NCI-H2196 (cell line): ENCODE results near the gene CDCA3.
"Not testable (repeated sequence)": the region's sequence is repeated elsewhere in the genome, so short reads cannot be mapped to it uniquely, and the experiment has no call there.

Experiments
- DNase-seq: peaks from one replicate; lab custom pipeline; 2025; ENCODE audit not compliant: unreplicated experiment; lab: John Stamatoyannopoulos, UW

CDCA3 gene

GRCh38 chr12:6873094-6874014 is 22.3 kb upstream of the CDCA3 start, which contains the start of gene SPSB2:
Gene SPSB2, minus strand, starts transcription at chr12:6873303. Its CDS starts 402 bp downstream, at chr12:6872901.
- peak; percentile 88 for DNase-seq

GRCh38 chr12:6872073-6873048 is 21.3 kb upstream of the CDCA3 start:
- peak; percentile 57 for DNase-seq

- no peak for DNase-seq
Observed at GRCh38 chr12:6871052-6871957, 20.2 kb upstream of the CDCA3 start.

DNA sequence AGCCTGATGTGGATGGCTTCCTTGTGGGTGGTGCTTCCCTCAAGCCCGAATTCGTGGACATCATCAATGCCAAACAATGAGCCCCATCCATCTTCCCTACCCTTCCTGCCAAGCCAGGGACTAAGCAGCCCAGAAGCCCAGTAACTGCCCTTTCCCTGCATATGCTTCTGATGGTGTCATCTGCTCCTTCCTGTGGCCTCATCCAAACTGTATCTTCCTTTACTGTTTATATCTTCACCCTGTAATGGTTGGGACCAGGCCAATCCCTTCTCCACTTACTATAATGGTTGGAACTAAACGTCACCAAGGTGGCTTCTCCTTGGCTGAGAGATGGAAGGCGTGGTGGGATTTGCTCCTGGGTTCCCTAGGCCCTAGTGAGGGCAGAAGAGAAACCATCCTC is 19.2 kb upstream of the CDCA3 start:
- not testable (repeated sequence) for DNase-seq

DNA sequence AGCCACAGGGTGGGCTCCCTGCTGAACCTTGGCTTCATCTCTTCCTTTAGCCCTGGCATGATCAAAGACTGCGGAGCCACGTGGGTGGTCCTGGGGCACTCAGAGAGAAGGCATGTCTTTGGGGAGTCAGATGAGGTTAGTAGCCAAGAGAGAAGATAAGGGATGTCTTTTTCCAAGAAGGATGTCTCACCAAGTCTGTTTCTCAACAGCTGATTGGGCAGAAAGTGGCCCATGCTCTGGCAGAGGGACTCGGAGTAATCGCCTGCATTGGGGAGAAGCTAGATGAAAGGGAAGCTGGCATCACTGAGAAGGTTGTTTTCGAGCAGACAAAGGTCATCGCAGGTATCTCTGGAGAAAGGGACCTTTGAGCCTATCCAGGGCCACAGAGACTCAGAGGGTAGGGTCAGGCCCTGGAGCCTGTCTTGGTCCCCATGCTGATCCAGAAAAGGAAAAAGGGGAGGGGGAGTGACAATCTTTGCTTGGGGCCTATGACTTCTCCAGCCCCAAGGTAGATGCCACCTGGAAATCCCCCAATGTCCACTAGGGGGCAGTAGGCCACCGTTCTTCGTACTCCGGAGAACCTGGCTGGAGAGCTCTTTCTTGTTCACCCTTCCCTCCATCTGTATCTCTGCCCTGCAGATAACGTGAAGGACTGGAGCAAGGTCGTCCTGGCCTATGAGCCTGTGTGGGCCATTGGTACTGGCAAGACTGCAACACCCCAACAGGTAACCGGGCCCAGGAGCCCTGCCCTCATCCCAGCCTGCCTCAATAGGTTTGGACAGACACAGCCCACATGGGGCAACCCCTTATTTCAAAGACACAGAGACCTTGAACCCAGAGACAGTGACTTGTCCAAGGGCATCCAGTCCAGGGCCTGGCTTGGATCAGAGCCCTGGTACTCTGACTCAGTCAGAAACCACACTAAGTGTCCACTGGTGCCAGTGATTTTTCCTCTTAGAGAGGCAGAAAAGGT is 18.2 kb upstream of the CDCA3 start:
- peak; percentile 69 for DNase-seq

- DNase-seq: no peak
Observed at GRCh38 chr12:6868211-6869048, 17.3 kb upstream of the CDCA3 start.

- DNase-seq: peak; percentile 45
Observed at GRCh38 chr12:6867413-6868210, 16.5 kb upstream of the CDCA3 start, which contains the start of gene TPI1. Gene TPI1, plus strand, starts transcription at chr12:6867531. Its CDS starts 36 bp downstream, at chr12:6867567.

DNA sequence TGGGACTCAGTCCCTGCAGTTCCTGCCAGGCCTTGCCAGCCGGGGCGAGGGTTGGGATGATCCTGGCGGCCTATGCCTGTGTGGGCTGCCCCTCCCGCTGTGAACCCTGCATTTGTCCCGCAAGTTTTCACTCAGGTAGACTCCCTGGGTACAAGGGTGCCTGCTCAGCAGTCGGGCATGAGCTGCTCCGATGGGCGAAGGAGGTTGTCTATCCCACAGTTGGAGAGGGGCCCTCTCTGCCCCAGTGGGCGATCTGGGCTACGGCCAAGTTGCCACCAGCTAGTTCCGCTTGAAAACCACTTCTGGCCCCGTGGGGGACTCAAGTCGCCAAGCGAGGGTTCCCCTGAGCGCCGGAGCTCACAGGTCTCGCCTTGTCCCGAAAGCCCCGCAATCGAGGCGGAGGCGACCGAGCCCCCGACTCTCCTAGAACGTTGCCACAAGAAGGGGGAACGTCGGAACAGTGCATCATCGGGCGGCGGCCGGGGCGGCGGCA is 15.9 kb upstream of the CDCA3 start:
- no peak for DNase-seq

DNA sequence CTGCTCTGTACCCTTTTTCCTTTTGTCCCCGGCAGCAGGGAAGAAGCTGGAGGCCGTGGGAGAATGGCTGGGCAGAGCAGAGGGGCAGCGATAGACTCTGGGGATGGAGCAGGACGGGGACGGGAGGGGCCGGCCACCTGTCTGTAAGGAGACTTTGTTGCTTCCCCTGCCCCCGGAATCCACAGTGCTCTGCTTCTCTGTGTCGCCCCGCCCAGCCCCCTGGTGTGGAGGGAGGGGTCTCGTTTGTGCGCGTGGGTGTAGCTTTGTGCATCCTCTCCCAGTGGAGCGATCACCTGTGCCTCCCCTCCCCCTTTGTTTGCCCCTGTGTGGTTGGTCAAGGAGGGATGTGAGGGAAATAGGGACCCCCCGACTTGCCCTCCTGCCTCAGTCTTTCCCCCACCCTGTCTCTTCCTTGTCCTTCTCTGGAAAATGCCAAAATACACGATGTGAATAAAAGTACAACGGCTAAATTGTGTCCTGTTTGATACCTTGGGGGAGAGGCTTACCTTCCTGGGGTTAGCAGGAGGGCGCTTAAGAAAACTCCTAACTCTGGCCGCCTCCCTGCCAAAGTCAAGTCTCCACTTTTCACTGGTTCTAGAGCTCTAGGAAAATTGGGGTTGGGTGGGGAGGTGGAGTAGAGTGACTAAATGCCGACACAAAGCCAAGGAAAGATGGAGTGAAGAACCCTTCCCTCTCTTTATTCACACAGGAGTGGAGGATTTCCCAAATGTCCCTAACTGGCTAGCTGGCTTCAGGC is 15.3 kb upstream of the CDCA3 start:
- DNase-seq: no peak

- not testable (repeated sequence) for DNase-seq
Observed at GRCh38 chr12:6865307-6865706, 14.2 kb upstream of the CDCA3 start.

DNA sequence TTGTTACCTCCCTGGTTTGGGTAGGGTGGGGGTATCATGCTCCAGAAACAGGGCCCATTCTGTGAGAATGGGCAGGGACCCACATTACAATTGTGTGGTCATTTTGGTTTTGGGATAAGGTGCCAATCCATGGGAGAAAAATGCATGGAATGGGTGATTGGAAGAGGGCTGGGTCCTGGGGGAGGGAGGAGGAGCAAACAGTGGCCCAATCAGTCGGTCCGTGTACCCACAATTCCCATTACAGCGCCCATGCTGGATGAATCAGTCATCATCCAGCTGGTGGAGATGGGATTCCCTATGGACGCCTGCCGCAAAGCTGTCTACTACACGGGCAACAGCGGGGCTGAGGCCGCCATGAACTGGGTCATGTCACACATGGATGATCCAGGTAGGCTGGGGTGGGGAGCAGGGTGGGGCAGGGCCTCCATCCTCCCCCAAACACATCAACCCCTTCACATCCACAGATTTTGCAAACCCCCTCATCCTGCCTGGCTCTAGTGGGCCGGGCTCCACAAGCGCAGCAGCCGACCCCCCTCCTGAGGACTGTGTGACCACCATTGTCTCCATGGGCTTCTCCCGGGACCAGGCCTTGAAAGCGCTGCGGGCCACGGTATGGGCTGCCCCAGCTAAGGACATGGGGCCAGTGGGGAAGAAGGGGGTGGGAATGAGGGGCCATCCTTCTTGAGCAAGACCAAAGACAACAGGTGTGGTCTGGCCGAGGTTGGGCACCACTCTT is 12.7 kb upstream of the CDCA3 start:
- DNase-seq: no peak

- no peak for DNase-seq
Observed at GRCh38 chr12:6863033-6863432, 11.9 kb upstream of the CDCA3 start.

GRCh38 chr12:6861391-6861790 is 10.3 kb upstream of the CDCA3 start:
- DNase-seq: no peak

GRCh38 chr12:6860942-6861341 is 9.9 kb upstream of the CDCA3 start:
- DNase-seq: no peak

DNA sequence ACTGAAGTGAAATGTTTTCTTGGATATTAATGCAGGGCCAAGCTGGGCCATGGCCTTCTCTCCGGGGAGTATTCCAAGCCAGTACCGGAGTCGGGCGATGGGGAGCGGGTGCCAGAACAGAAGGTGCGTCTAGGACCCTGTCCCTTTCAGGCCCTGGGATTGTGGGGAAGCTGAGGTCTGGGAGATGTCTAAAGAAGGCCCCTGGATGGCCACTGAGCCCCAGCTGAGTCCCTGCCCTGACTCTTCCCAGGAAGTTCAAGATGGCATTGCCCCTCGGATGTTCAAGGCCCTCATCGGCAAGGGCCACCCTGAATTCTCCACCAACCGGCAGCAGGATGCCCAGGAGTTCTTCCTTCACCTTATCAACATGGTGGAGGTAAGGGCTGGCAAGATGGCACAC is 9.0 kb upstream of the CDCA3 start:
- DNase-seq: no peak

DNA sequence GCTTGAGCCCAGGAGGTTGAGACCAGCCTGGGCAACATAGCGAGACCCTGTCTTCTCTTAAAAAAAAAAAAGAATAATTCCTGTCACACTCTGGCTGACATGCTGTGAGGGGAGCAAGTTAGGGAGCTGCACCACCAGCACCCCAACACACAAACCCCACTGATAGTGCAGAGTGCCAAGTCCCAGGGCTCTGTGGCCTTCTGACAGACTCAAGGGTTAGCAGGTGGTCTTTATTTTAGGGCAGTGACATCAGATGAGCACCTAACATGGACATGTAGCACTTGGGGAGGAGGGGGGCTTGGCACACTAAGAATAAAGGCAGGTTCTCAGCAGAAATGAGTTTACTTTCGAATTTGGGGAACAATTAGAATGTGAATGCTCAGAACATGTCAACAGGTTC is 7.7 kb upstream of the CDCA3 start:
- no peak for DNase-seq
